GM03348 (cell line): ENCODE results near the gene TTYH3.
"Not testable (repeated sequence)": the region's sequence is repeated elsewhere in the genome, so short reads cannot be mapped to it uniquely, and the experiment has no call there.

Experiments used
- DNase-seq: peaks from one replicate; pipeline ENCODE4 v3.0.0; 2012; ENCODE audit warnings: low spot score

Gene TTYH3

GRCh38 chr7:2631946-2632732 lies at the start of gene TTYH3:
TSS of gene TTYH3 (plus strand) at chr7:2631986. CDS start at chr7:2632156, 170 bp downstream.
- no peak for DNase-seq

GRCh38 chr7:2582006-2582735 lies 49.6 kb upstream of the TTYH3 start:
- no peak for DNase-seq

GRCh38 chr7:2583798-2584580 lies 47.8 kb upstream of the TTYH3 start:
- DNase-seq = no peak

GRCh38 chr7:2585446-2585845 lies 46.3 kb upstream of the TTYH3 start:
- DNase-seq = no peak

- DNase-seq = no peak
Measured at GRCh38 chr7:2586326-2587020, 45.3 kb upstream of the TTYH3 start.

- no peak for DNase-seq
Measured at GRCh38 chr7:2587134-2587533, 44.7 kb upstream of the TTYH3 start.

- DNase-seq = no peak
Measured at GRCh38 chr7:2587778-2588177, 44.0 kb upstream of the TTYH3 start.

- no peak for DNase-seq
Measured at GRCh38 chr7:2589341-2589740, 42.4 kb upstream of the TTYH3 start.

GRCh38 chr7:2589941-2590340 lies 41.8 kb upstream of the TTYH3 start:
- not testable (repeated sequence) for DNase-seq

GRCh38 chr7:2592375-2592865 lies 39.4 kb upstream of the TTYH3 start:
- no peak for DNase-seq

- no peak for DNase-seq
Measured at GRCh38 chr7:2593036-2593727, 38.6 kb upstream of the TTYH3 start.

GRCh38 chr7:2594599-2594998 lies 37.2 kb upstream of the TTYH3 start:
- no peak for DNase-seq

- DNase-seq = no peak
Measured at GRCh38 chr7:2595258-2595860, 36.4 kb upstream of the TTYH3 start.

- DNase-seq = no peak
Measured at GRCh38 chr7:2596464-2597272, 35.1 kb upstream of the TTYH3 start.

- no peak for DNase-seq
Measured at GRCh38 chr7:2597273-2597640, 34.5 kb upstream of the TTYH3 start.

GRCh38 chr7:2598154-2598823 lies 33.5 kb upstream of the TTYH3 start:
- no peak for DNase-seq

- no peak for DNase-seq
Measured at GRCh38 chr7:2601065-2601464, 30.7 kb upstream of the TTYH3 start.

GRCh38 chr7:2601907-2602306 lies 29.9 kb upstream of the TTYH3 start:
- no peak for DNase-seq

- DNase-seq = no peak
Measured at GRCh38 chr7:2602406-2603043, 29.3 kb upstream of the TTYH3 start.
